ENCODE measurements around the gene KHDC3L. TPM values are rescaled to one million over a fixed set of nuclear protein-coding genes. Genes with fewer than 3 reads are reported as not detected.

Gene KHDC3L
- total and polyA plus RNA-seq, 2 of the 4 experiments (the other 2 are of a cell fraction): not detected

DNA sequence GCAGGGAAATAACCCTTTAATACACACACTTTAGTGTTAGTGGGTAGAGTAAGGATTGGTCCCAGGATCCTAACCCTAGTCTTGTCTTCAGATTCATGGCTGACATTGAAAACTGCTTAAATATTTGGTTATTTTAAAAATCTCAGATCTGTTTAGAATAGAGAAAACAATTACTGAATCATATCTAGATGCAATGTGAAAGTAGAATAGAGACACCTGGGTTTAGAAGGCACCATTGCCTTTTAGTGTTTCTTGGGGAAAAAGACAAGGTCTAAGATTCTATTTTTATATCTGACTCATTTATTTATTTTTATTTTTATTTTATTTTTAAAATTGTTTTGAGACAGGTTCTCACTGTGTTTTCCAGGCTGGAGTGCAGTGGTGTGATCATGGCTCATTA, 38.2 kb downstream of the KHDC3L start:
- ATAC-seq (ENCODE audit: low read depth): no peak
- H2AK5ac ChIP-seq (ENCODE audit: low read depth, low read length): no peak overlapping the region
- H3K9me3 ChIP-seq (ENCODE audit: control insufficient read depth, insufficient read depth, low read length): no peaks in the 10 kb centered on the region
- DNase-seq: no peak
- H3K4me2 ChIP-seq (ENCODE audit: low read depth, low read length): no peak overlapping the region
- no peaks in the 10 kb centered on the region for H3K79me1 ChIP-seq (ENCODE audit: low read depth in 1 of 2, low read length in 2 of 2)
- ChIA-PET POLR2A (ENCODE audit: unreplicated experiment) (no interaction called here), CTCF (interaction anchor here (2.1 kb wide), 1 partner anchor 12 kb away, joined by 4 read pairs; no protein-coding TSS in a partner anchor)
- H3K14ac ChIP-seq (replicated peaks; ENCODE audit: low read depth, low read length): no peak overlapping the region
- in situ Hi-C loops (cut with MboI; ENCODE audit: low sequenced_read_pairs) (no loop called here), dilution Hi-C loops (cut with HindIII; ENCODE audit: low sequenced_read_pairs, unreplicated experiment) (no loop called here), intact Hi-C loops (cut with micrococcal nuclease) (no loop called here)
- no peak overlapping the region for H3K27ac ChIP-seq (ENCODE audit: insufficient read depth, low read length)
- no peak overlapping the region for H3K23ac ChIP-seq (ENCODE audit: low read depth, low read length)
- no peak overlapping the region for H3K56ac ChIP-seq (ENCODE audit: extremely low read depth, insufficient read depth, low read length)
- H4K20me1 ChIP-seq (ENCODE audit: insufficient read depth, low read length): no peaks in the 10 kb centered on the region
- no peak overlapping the region for H2BK5ac ChIP-seq (ENCODE audit: low read depth, low read length, poor library complexity, severe bottlenecking)
- H4K5ac ChIP-seq (ENCODE audit: low read depth, low read length): no peak overlapping the region
- no peak overlapping the region for H3K9ac ChIP-seq (ENCODE audit: low read depth, low read length)
- no peaks in the 10 kb centered on the region for H3K4me1 ChIP-seq (ENCODE audit: control insufficient read depth, insufficient read depth, low read length)
- no peak overlapping the region for H2BK20ac ChIP-seq (ENCODE audit: low read depth, low read length)
- no peaks in the 10 kb centered on the region; the same call in 1 of the 2 replicates for H3K9me1 ChIP-seq (ENCODE audit: insufficient read depth, low read length)
- no peak overlapping the region for H2BK120ac ChIP-seq (ENCODE audit: low read depth, low read length)
- no peak overlapping the region for H2AFZ ChIP-seq (replicated peaks; ENCODE audit: low read length, poor library complexity)
- no TSS peak for BruUV-seq (replicated peaks)
- H4K8ac ChIP-seq (ENCODE audit: low read depth in 2 of 2, low read length in 2 of 2): no peak overlapping the region
- TF ChIP-seq, protein P1, sequence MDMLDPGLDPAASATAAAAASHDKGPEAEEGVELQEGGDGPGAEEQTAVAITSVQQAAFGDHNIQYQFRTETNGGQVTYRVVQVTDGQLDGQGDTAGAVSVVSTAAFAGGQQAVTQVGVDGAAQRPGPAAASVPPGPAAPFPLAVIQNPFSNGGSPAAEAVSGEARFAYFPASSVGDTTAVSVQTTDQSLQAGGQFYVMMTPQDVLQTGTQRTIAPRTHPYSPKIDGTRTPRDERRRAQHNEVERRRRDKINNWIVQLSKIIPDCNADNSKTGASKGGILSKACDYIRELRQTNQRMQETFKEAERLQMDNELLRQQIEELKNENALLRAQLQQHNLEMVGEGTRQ (IDR thresholded peaks at IDR 0.05; ENCODE audit: low read depth, low read length): no peak
- TF ChIP-seq, protein P2, sequence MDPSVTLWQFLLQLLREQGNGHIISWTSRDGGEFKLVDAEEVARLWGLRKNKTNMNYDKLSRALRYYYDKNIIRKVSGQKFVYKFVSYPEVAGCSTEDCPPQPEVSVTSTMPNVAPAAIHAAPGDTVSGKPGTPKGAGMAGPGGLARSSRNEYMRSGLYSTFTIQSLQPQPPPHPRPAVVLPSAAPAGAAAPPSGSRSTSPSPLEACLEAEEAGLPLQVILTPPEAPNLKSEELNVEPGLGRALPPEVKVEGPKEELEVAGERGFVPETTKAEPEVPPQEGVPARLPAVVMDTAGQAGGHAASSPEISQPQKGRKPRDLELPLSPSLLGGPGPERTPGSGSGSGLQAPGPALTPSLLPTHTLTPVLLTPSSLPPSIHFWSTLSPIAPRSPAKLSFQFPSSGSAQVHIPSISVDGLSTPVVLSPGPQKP (IDR thresholded peaks at IDR 0.05; ENCODE audit: borderline replicate concordance, low read depth, low read length): no peak
- no peak for TF ChIP-seq CHD1 (IDR thresholded peaks at IDR 0.05; ENCODE audit: low read depth, low read length)
- TF ChIP-seq NFE2L2 (IDR thresholded peaks at IDR 0.05; ENCODE audit: low read depth, low read length): no peak
- TF ChIP-seq BHLHE40 (IDR thresholded peaks at IDR 0.05; ENCODE audit: low read depth, low read length): no peak
- TF ChIP-seq MAFK (IDR thresholded peaks at IDR 0.05; ENCODE audit: low read depth, low read length): no peak
- TF ChIP-seq POLR2A (IDR thresholded peaks at IDR 0.05; ENCODE audit: low read depth, low read length): no peak
- no peak for TF ChIP-seq CEBPB (IDR thresholded peaks at IDR 0.05; ENCODE audit: low read depth, low read length)
- TF ChIP-seq MXI1 (IDR thresholded peaks at IDR 0.05; ENCODE audit: borderline replicate concordance, low read depth, low read length): no peak
- TF ChIP-seq RFX5 (IDR thresholded peaks at IDR 0.05; ENCODE audit: low read depth, low read length): no peak
- TF ChIP-seq, protein P3, sequence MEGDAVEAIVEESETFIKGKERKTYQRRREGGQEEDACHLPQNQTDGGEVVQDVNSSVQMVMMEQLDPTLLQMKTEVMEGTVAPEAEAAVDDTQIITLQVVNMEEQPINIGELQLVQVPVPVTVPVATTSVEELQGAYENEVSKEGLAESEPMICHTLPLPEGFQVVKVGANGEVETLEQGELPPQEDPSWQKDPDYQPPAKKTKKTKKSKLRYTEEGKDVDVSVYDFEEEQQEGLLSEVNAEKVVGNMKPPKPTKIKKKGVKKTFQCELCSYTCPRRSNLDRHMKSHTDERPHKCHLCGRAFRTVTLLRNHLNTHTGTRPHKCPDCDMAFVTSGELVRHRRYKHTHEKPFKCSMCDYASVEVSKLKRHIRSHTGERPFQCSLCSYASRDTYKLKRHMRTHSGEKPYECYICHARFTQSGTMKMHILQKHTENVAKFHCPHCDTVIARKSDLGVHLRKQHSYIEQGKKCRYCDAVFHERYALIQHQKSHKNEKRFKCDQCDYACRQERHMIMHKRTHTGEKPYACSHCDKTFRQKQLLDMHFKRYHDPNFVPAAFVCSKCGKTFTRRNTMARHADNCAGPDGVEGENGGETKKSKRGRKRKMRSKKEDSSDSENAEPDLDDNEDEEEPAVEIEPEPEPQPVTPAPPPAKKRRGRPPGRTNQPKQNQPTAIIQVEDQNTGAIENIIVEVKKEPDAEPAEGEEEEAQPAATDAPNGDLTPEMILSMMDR (conservative IDR thresholded peaks at IDR 0.05; ENCODE audit: low read depth, low read length): no peak
- no peak for TF ChIP-seq RAD21 (IDR thresholded peaks at IDR 0.05; ENCODE audit: low read length)
- TF ChIP-seq RCOR1 (IDR thresholded peaks at IDR 0.05; ENCODE audit: insufficient replicate concordance, low read length): no peak
- no peak for TF ChIP-seq MAZ (IDR thresholded peaks at IDR 0.05; ENCODE audit: borderline replicate concordance, low read depth, low read length)
- no peak for TF ChIP-seq SMC3 (IDR thresholded peaks at IDR 0.05; ENCODE audit: low read depth, low read length)
- H3K18ac ChIP-seq (ENCODE audit: low read depth, low read length): no peak overlapping the region
- H2AK9ac ChIP-seq (replicated peaks; ENCODE audit: low read depth, low read length, poor library complexity): no peak overlapping the region
- no peak overlapping the region for H3K4me3 ChIP-seq (ENCODE audit: insufficient read depth, low read depth, low read length)
- no peak overlapping the region for H3K4ac ChIP-seq (ENCODE audit: low read depth, low read length)
- H2BK15ac ChIP-seq (ENCODE audit: low read depth, low read length): no peak overlapping the region
- no peaks in the 10 kb centered on the region for H3K27me3 ChIP-seq (ENCODE audit: control insufficient read depth, insufficient read depth, low read length)
- no peak overlapping the region for H4K91ac ChIP-seq (ENCODE audit: insufficient read depth, low read depth, low read length)
- H3K36me3 ChIP-seq (ENCODE audit: control insufficient read depth, insufficient read depth, low read length): no peaks in the 10 kb centered on the region
